ENCODE measurements around the gene GMPS. TPM values are rescaled to one million over a fixed set of nuclear protein-coding genes. Genes with fewer than 3 reads are reported as not detected.

The GMPS gene
- 24.0 and 40.2 TPM in 2 replicates for total RNA-seq

DNA sequence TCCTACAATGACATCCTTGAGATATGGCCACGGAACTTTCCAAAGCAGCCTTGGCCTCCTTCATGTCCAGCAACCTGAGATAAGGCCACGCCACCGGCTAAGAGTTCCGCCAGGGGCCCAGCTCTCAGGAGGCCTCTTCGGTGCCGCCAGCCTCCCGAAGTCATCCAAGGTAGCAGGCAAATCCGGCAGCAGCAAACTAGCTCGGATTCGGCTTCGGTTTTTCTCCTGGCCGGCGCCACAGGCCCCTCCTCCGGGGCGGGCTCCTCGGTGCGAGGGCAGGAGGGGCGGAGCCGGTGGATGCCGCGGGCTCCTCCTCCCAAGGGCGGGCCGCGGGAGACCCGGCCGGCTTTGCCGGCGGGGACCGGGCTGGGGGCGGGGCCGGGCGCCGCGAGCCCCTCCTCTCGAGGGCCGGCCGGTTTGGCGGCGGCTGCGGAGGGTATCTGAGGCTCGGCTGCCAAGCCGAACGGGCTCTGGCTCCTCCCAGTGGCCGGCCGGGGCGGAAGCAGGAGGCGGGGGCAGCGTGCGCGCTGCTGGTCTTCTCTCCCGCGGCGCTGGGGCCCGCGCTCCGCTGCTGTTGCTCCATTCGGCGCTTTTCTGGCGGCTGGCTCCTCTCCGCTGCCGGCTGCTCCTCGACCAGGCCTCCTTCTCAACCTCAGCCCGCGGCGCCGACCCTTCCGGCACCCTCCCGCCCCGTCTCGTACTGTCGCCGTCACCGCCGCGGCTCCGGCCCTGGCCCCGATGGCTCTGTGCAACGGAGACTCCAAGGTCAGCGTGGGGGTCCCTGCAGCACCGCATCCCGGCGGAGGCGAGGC is at the start of gene GMPS:
Gene GMPS (plus strand): TSS at position 518 of the 812 bp plus-strand sequence. CDS start 221 bp downstream, at position 739.

DNA sequence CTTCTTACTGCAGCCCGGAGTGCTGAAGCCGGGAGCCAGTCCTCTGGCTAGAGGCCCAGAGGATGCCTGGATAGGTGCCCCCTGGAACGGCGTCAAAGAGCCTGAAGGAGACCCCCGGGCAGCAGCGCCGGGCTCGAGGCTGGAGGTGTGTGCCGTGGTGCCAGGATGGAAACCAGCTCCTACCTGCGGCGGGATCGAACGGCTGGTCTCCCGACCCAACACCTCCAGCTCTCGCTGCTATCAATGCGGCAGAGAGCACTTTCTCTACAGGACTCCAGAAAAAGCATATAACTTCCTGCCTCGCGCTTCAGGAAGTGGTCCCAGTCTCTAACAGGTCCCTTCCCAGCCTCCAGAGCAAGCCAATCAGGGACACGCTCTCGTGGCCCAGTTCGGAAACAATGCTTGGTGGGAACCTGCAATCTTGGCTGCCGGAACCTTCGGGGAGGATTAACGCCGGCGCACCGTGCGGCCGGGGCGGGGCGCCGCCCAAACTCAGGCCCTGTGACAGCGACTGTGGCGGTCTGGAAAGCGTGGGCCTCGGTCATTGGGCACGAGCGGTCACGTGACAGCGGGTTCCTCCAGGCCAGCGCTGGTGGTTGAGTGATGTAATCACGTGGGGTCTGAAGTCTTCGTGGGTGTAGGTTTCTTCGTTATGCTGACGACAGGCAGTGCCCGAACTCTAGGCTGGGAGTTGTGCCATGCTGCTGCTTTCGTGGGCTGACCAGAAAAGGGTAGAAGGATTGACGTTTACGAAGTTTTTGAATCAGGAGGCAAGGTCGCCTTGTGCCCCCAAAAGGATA is 16.1 kb upstream of the GMPS start, which contains the start of gene SLC33A1:
Gene SLC33A1 (minus strand): TSS at position 287 of the 800 bp plus-strand sequence. CDS start 430 bp downstream, outside the sequence.

Other genes starting within 250 kb of the GMPS start
- gene PLCH1, start 125.6 kb upstream of the GMPS start, total RNA-seq, result 1.0 and 1.6 TPM in 2 replicates
- 0.81 and 4.1 TPM in 2 replicates for gene C3orf33, start 64.4 kb upstream of the GMPS start, total RNA-seq
- 30.6 and 34.2 TPM in 2 replicates for gene SLC33A1, start 16.2 kb upstream of the GMPS start, total RNA-seq
- gene KCNAB1, start 249.9 kb downstream of the GMPS start, total RNA-seq, result 0.16 TPM in 1 of 2 replicates, not detected in the other

Measured in mesangial cell (primary cell).